K562 treated with DMSO at 1 percent for 48 hours (cell line): ENCODE measurements around the gene HOPX. TPM values are rescaled to one million over a fixed set of nuclear protein-coding genes. Genes with fewer than 3 reads are reported as not detected.

Source experiments
- total RNA-seq: library from RNA; unstranded; fragments of 300-600 nt; gene quantifications from 2 replicates; pipeline ENCODE4 v1.2.3, GENCODE V29; 2022; ENCODE audit warnings: low replicate concordance; ENCODE audit errors: extremely low read depth

HOPX gene
- not detected in 2 replicates for total RNA-seq

GRCh38 chr4:56681158-56681852 lies at the start of gene HOPX:
Gene HOPX (minus strand): TSS chr4:56681296. CDS start chr4:56657816, 23,480 bp downstream.

Other genes starting within 250 kb of the HOPX start
- gene PPAT, start 245.7 kb downstream of the HOPX start, total RNA-seq, result not detected in 2 replicates
- gene PAICS, start 245.0 kb downstream of the HOPX start, total RNA-seq, result not detected in 2 replicates
- not detected in 2 replicates for gene SRP72, start 213.7 kb downstream of the HOPX start, total RNA-seq
- gene ARL9, start 175.5 kb downstream of the HOPX start, total RNA-seq, result not detected in 2 replicates
- gene SPINK2, start 140.4 kb upstream of the HOPX start, total RNA-seq, result not detected in 2 replicates
- not detected in 2 replicates for gene REST, start 226.6 kb upstream of the HOPX start, total RNA-seq